ENCODE measurements around the gene TMEM213. TPM values are rescaled to one million over a fixed set of nuclear protein-coding genes. Genes with fewer than 3 reads are reported as not detected.

Gene TMEM213
- total RNA-seq, 6 donors from 2014 or later, result 0.49 to 6.1 (median 3.6) TPM; not detected in 2

GRCh38 chr7:138848056-138848980 lies 50.5 kb downstream of the TMEM213 start:
- Histone ChIP-seq H3K9me3 (no peaks in the 10 kb centered on the region), H3K27ac (no peak overlapping the region), H3K36me3 (peaks cover 0 to 6% (median 3%) of the 10 kb centered on the region in 4 donors), H3K4me3 (no peak overlapping the region), H3K27me3 (no peaks in the 10 kb centered on the region), H3K4me1 (no peaks in the 10 kb centered on the region)
- DNase-seq, result no peak
- 87 to 89% methylated on average over 3 of the region's 3 CpGs for WGBS, 2 donors
- TF ChIP-seq POLR2A (IDR thresholded peaks at IDR 0.05), result no peak
- TF ChIP-seq CTCF (IDR thresholded peaks at IDR 0.05), result no peak
- no peak for TF ChIP-seq EP300 (IDR thresholded peaks at IDR 0.05)
- TF ChIP-seq POLR2AphosphoS5 (IDR thresholded peaks at IDR 0.05), result no peak
- ATAC-seq (ENCODE audit: low FRiP score in 2 of 2), result no peak

- DNase-seq (no peak), ATAC-seq (ENCODE audit: low FRiP score in 2 of 2) (no peak)
- peaks cover 0 to 6% (median 1%) of the 10 kb centered on the region in 4 donors for H3K36me3 ChIP-seq
- no peaks in the 10 kb centered on the region for H3K27me3 ChIP-seq
- no peak overlapping the region for H3K27ac ChIP-seq
- 97 to 98% methylated on average over 5 of the region's 5 CpGs for WGBS, 2 donors
- H3K4me1 ChIP-seq, result no peaks in the 10 kb centered on the region
- no peak for TF ChIP-seq POLR2A (IDR thresholded peaks at IDR 0.05)
- no peak for TF ChIP-seq POLR2AphosphoS5 (IDR thresholded peaks at IDR 0.05)
- no peak for TF ChIP-seq CTCF (IDR thresholded peaks at IDR 0.05)
- no peak for TF ChIP-seq EP300 (IDR thresholded peaks at IDR 0.05)
- H3K9me3 ChIP-seq, result no peaks in the 10 kb centered on the region
- no peak overlapping the region for H3K4me3 ChIP-seq
These were observed 51.9 kb downstream of the TMEM213 start for GRCh38 chr7:138849701-138850100.

GRCh38 chr7:138852469-138852868 lies 54.7 kb downstream of the TMEM213 start:
- Histone ChIP-seq H3K9me3 (no peaks in the 10 kb centered on the region), H3K36me3 (peaks cover 0 to 6% (median 1%) of the 10 kb centered on the region in 4 donors), H3K27ac (no peak overlapping the region), H3K27me3 (no peaks in the 10 kb centered on the region), H3K4me1 (no peaks in the 10 kb centered on the region), H3K4me3 (no peak overlapping the region)
- TF ChIP-seq POLR2AphosphoS5 (IDR thresholded peaks at IDR 0.05) (no peak), CTCF (IDR thresholded peaks at IDR 0.05) (no peak), EP300 (IDR thresholded peaks at IDR 0.05) (no peak), POLR2A (IDR thresholded peaks at IDR 0.05) (no peak)
- 92 to 95% methylated on average over 5 of the region's 5 CpGs for WGBS, 2 donors
- DNase-seq, result no peak
- no peak for ATAC-seq (ENCODE audit: low FRiP score in 2 of 2)

GRCh38 chr7:138853448-138853847 lies 55.7 kb downstream of the TMEM213 start:
- Histone ChIP-seq H3K27me3 (no peaks in the 10 kb centered on the region), H3K36me3 (peaks cover 0 to 6% (median 1%) of the 10 kb centered on the region in 4 donors), H3K4me3 (no peak overlapping the region), H3K27ac (no peak overlapping the region), H3K9me3 (peaks cover 0 to 3% (median 0%) of the 10 kb centered on the region in 4 donors), H3K4me1 (no peaks in the 10 kb centered on the region)
- ATAC-seq (ENCODE audit: low FRiP score in 2 of 2) (no peak), DNase-seq (no peak)
- 84 to 89% methylated on average over 3 of the region's 3 CpGs for WGBS, 2 donors
- TF ChIP-seq CTCF (IDR thresholded peaks at IDR 0.05) (no peak), POLR2AphosphoS5 (IDR thresholded peaks at IDR 0.05) (no peak), EP300 (IDR thresholded peaks at IDR 0.05) (no peak), POLR2A (IDR thresholded peaks at IDR 0.05) (no peak)

Data from upper lobe of left lung (tissue), 6 donors.